HCT116 (cell line): ENCODE measurements around the gene YBX2. TPM values are rescaled to one million over a fixed set of nuclear protein-coding genes. Genes with fewer than 3 reads are reported as not detected.

Experiments used
- ATAC-seq: fragments of 200-7000 bp; cut with Tn5 transposase; 2 replicates; pipeline ENCODE4 v1.9.1; 2020; ENCODE audit warnings: mild to moderate bottlenecking, moderate library complexity
- BruUV-seq: library from RNA; stranded (reverse); fragments of 400-500 nt; replicated peaks from 2 replicates; lab custom pipeline; 2021; lab: Mats Ljungman, UMichigan
- CTCF ChIA-PET: fragments of 300-600 bp; sonication (Branson Sonifier 250); formaldehyde crosslinking; loops from one replicate; lab custom pipeline; 2021; ENCODE audit warnings: antibody characterized with exemption; lab: Charles Lee
- POLR2A ChIA-PET: fragments of 300-600, 350-600 bp; sonication (Branson Sonifier 250); formaldehyde crosslinking; loops from one replicate; lab custom pipeline; 2021; ENCODE audit warnings: antibody characterized with exemption; lab: Charles Lee
- RAD21 ChIA-PET, 2 experiments: fragments of 300-600 bp; sonication (Branson Sonifier 250); formaldehyde crosslinking; loops; one replicate each; lab custom pipeline; 2023; ENCODE audit warnings: low total read pairs in 2 of 2; ENCODE audit not compliant: uncharacterized antibody in 2 of 2, unreplicated experiment in 2 of 2, low non-redundant PET in 1 of 2; lab: Charles Lee
- DNase-seq: peaks from one replicate; pipeline ENCODE4 v3.0.0-alpha.2; 2010; ENCODE audit warnings: low read depth, low spot score
- H2AFZ ChIP-seq: fragments of 200-600 bp; shearing (Covaris generic), sonication (generic); 2 replicates; pipeline ENCODE4 v1.6.1; 2017; ENCODE audit warnings: low read depth, mixed run types, mixed read lengths, antibody characterized with exemption, low read length; ENCODE audit not compliant: poor library complexity, severe bottlenecking
- H3K27ac ChIP-seq: 2 replicates; pipeline ENCODE4 v1.5.1; 2012; ENCODE audit warnings: low read depth, low read length
- H3K27me3 ChIP-seq: fragments of 200-600 bp; sonication (generic); 2 replicates; pipeline ENCODE4 v1.6.1; 2016; ENCODE audit warnings: mixed run types, low read length, mixed read lengths; ENCODE audit not compliant: insufficient read depth
- H3K36me3 ChIP-seq, 2 experiments: fragments of 200-500 bp in 1 of 2; fragments of 200-600 bp in 1 of 2; sonication (Bioruptor generic) in 1 of 2; sonication (generic) in 1 of 2; 2 replicates each; pipeline versions ENCODE4 v1.5.1 to v1.6.1; 2014 to 2016; ENCODE audit warnings: low read length in 2 of 2, inconsistent platforms in 1 of 2, mixed read lengths in 1 of 2, mixed run types in 1 of 2; ENCODE audit not compliant: insufficient read depth in 2 of 2, control insufficient read depth in 1 of 2
- H3K4me1 ChIP-seq, 2 experiments: fragments of 200-600 bp in 1 of 2; sonication (generic) in 1 of 2; 2 replicates each; pipeline versions ENCODE4 v1.5.1 to v1.6.1; 2012 to 2017; ENCODE audit warnings: low read length in 2 of 2, inconsistent platforms in 1 of 2, mild to moderate bottlenecking in 1 of 2, mixed read lengths in 1 of 2, mixed run types in 1 of 2, moderate library complexity in 1 of 2; ENCODE audit not compliant: insufficient read depth in 2 of 2, control insufficient read depth in 1 of 2
- H3K4me2 ChIP-seq: fragments of 200-600 bp; sonication (generic); 2 replicates; pipeline ENCODE4 v1.6.1; 2017; ENCODE audit warnings: mixed run types, low read length, mixed read lengths
- H3K4me3 ChIP-seq, 2 experiments: fragments of 200-600 bp in 1 of 2; sonication (generic) in 1 of 2; replicated peaks in 1 of 2; 2 replicates each; pipeline ENCODE4 v1.5.1; 2011 to 2016; ENCODE audit warnings: low read length in 2 of 2, control low read depth in 1 of 2, low read depth in 1 of 2, mild to moderate bottlenecking in 1 of 2, mixed read lengths in 1 of 2, mixed run types in 1 of 2
- H3K79me2 ChIP-seq: fragments of 200-600 bp; sonication (generic); 2 replicates; pipeline ENCODE4 v1.6.1; 2017; ENCODE audit warnings: mild to moderate bottlenecking, mixed run types, low read length, moderate library complexity, mixed read lengths; ENCODE audit not compliant: insufficient read depth
- H3K9ac ChIP-seq: fragments of 200-600 bp; sonication (generic); 2 replicates; pipeline ENCODE4 v1.6.1; 2016; ENCODE audit warnings: low read length, mixed read lengths
- H3K9me2 ChIP-seq: fragments of 200-600 bp; sonication (generic), shearing (Covaris generic); 2 replicates; pipeline ENCODE4 v1.6.1; 2017; ENCODE audit warnings: mixed run types, mild to moderate bottlenecking, moderate library complexity; ENCODE audit not compliant: insufficient read depth
- H3K9me3 ChIP-seq, 2 experiments: fragments of 200-500 bp in 1 of 2; fragments of 200-600 bp in 1 of 2; sonication (Bioruptor generic) in 1 of 2; sonication (generic) in 1 of 2; 2 replicates each; pipeline ENCODE4 v1.6.1; 2014 to 2017; ENCODE audit warnings: low read length in 2 of 2, mixed read lengths in 2 of 2, inconsistent platforms in 1 of 2, low read depth in 1 of 2, mild to moderate bottlenecking in 1 of 2, mixed run types in 1 of 2, moderate library complexity in 1 of 2; ENCODE audit not compliant: control insufficient read depth in 1 of 2, insufficient read depth in 1 of 2
- H4K20me1 ChIP-seq: fragments of 200-600 bp; sonication (generic), shearing (Covaris generic); 2 replicates; pipeline ENCODE4 v1.6.1; 2017; ENCODE audit warnings: mixed run types, mild to moderate bottlenecking, moderate library complexity; ENCODE audit not compliant: insufficient read depth
- CBX3 ChIP-seq: IDR thresholded peaks from 2 replicates; pipeline ENCODE4 v1.6.1; 2012; ENCODE audit warnings: low read depth
- CTCF ChIP-seq, 3 experiments: fragments of 200-600 bp in 1 of 3; sonication (generic) in 1 of 3; IDR thresholded peaks in 2 of 3; conservative IDR thresholded peaks in 1 of 3; 2 replicates each; pipeline ENCODE4 v1.5.1; 2012 to 2017; ENCODE audit warnings: low read depth in 2 of 3, low read length in 2 of 3, antibody characterized with exemption in 1 of 3, borderline replicate concordance in 1 of 3, control low read depth in 1 of 3, mild to moderate bottlenecking in 1 of 3, mixed read lengths in 1 of 3, mixed run types in 1 of 3, moderate library complexity in 1 of 3; ENCODE audit not compliant: insufficient read depth in 1 of 3
- ELF1 ChIP-seq: IDR thresholded peaks from 2 replicates; pipeline ENCODE4 v1.6.1; 2012; ENCODE audit warnings: low read depth, borderline replicate concordance
- EZH2 ChIP-seq: fragments of 200-600 bp; sonication (generic); IDR thresholded peaks from 2 replicates; pipeline ENCODE4 v1.6.1; 2017; ENCODE audit warnings: antibody characterized with exemption, mixed run types
- EZH2phosphoT487 ChIP-seq: fragments of 200-600 bp; IDR thresholded peaks from 2 replicates; pipeline ENCODE4 v1.6.1; 2018; ENCODE audit warnings: antibody characterized with exemption, borderline replicate concordance
- FOSL1 ChIP-seq: IDR thresholded peaks from 2 replicates; pipeline ENCODE4 v1.6.1; 2012; ENCODE audit warnings: low read depth
- POLR2A ChIP-seq: IDR thresholded peaks from 2 replicates; pipeline ENCODE4 v1.7.0; 2011; ENCODE audit warnings: borderline replicate concordance; ENCODE audit not compliant: insufficient read depth, insufficient read length; ENCODE audit errors: extremely low read depth
- SP1 ChIP-seq: IDR thresholded peaks from 2 replicates; pipeline ENCODE4 v1.6.1; 2012; ENCODE audit warnings: low read depth
- YY1 ChIP-seq: IDR thresholded peaks from 2 replicates; pipeline ENCODE4 v1.6.1; 2011; ENCODE audit warnings: low read length, low read depth, moderate library complexity, mild to moderate bottlenecking; ENCODE audit not compliant: insufficient replicate concordance; ENCODE audit errors: extremely low read depth
- ZNF274 ChIP-seq: fragments of 200-500 bp; sonication (Bioruptor generic); IDR thresholded peaks from 2 replicates; pipeline ENCODE4 v1.6.1; 2014; ENCODE audit warnings: mild to moderate bottlenecking, low read depth, low read length, inconsistent platforms
- intact Hi-C: fragments of 100-400 bp; cut with micrococcal nuclease; formaldehyde crosslinking; loops from 2 replicates; pipeline ENCODE4 v1.10.0; 2022
- total RNA-seq: library from RNA; stranded (reverse); gene quantifications from one replicate; pipeline ENCODE4 v1.2.1, GENCODE V29; 2021; ENCODE audit not compliant: unreplicated experiment
- TF ChIP-seq, protein P1 (sequence below): IDR thresholded peaks from 2 replicates; pipeline ENCODE4 v1.6.1; 2012

YBX2 gene
- total RNA-seq, 1 experiment from 2014 or later, result 2.3 TPM

DNA sequence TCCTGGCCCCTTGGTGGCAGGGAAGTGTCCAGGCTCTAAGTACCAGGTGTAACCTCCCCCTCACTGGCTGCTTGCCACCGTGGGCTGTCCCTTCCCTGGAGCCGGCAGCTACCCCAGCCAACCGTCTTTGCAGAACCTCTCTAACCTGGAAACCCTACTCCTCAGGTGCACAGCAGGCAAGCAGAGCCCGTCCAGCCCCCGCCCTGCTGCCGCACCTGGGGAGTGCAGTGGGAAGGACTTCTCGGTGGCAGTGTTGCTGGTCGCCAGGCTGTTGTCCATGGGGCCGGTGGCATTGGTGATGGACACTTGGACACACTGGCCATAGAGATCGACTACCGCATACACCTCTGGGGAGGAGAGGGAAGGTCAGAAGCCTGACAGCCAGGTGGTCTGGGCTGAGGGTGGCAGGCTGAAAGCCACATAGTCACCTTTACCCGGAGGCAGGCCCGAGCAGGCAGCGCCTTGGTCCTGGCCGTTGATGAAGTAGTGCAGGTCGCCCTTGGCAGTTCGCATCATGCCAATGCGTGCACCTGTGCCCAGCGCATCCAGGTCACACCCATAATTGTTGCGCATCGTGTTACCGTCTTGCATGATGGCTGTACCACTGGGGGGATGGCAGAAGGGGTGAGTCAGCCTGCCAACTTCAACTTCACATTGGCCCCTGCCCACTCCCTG, 28.2 kb upstream of the YBX2 start:
- no peak overlapping the region for H3K4me3 ChIP-seq
- H3K4me2 ChIP-seq, result no peak overlapping the region
- CTCF ChIA-PET, result no interaction called here
- no peaks in the 10 kb centered on the region for H4K20me1 ChIP-seq
- H3K9me3 ChIP-seq, result no peaks in the 10 kb centered on the region
- peaks cover 24 to 63% of the 10 kb centered on the region in 2 experiments; a peak in 3 of 4 replicates for H3K36me3 ChIP-seq
- H3K4me1 ChIP-seq, result peaks cover 0 to 1% of the 10 kb centered on the region in 2 experiments; a peak in 2 of 4 replicates
- TF ChIP-seq CTCF (IDR thresholded peaks at IDR 0.05 in 2 of 3, conservative IDR thresholded peaks at IDR 0.05 in 1 of 3; ENCODE audit: borderline replicate concordance in 1 of 3, insufficient read depth in 1 of 3, low read depth in 2 of 3, low read length in 2 of 3) (no peak), POLR2A (no peak), SP1 (no peak), CBX3 (no peak), ELF1 (no peak), FOSL1 (no peak), ZNF274 (no peak), EZH2 (no peak), YY1 (no peak), EZH2phosphoT487 (no peak)
- TF ChIP-seq, protein P1, sequence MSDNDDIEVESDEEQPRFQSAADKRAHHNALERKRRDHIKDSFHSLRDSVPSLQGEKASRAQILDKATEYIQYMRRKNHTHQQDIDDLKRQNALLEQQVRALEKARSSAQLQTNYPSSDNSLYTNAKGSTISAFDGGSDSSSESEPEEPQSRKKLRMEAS, result no peak
- no peak overlapping the region for H2AFZ ChIP-seq
- intact Hi-C loops, result no loop called here
- H3K9me2 ChIP-seq, result no peaks in the 10 kb centered on the region
- no peak for ATAC-seq
- BruUV-seq, result no TSS peak
- H3K27ac ChIP-seq, result no peak overlapping the region
- POLR2A ChIA-PET, result no interaction called here
- RAD21 ChIA-PET, result no interaction called here
- no peak overlapping the region for H3K9ac ChIP-seq
- peaks cover 7% of the 10 kb centered on the region; the same call in 1 of the 2 replicates for H3K79me2 ChIP-seq
- DNase-seq, result no peak
- no peaks in the 10 kb centered on the region for H3K27me3 ChIP-seq
